Stimulated activated CD4-positive, alpha-beta T cell treated with anti-CD3 and anti-CD28 coated beads, Interleukin-15, amount 100 ng/mL, for 1 hour (primary cell): ENCODE results near the gene PSG11.
"Not testable (repeated sequence)": the region's sequence is repeated elsewhere in the genome, so short reads cannot be mapped to it uniquely, and the experiment has no call there.

Experiments used
- DNase-seq, 2 donors: peaks; one replicate each; pipeline ENCODE4 v3.0.0-alpha.2; 2020; ENCODE audit warnings: low read depth in 1 of 2, low spot score in 1 of 2

The PSG11 gene

DNA sequence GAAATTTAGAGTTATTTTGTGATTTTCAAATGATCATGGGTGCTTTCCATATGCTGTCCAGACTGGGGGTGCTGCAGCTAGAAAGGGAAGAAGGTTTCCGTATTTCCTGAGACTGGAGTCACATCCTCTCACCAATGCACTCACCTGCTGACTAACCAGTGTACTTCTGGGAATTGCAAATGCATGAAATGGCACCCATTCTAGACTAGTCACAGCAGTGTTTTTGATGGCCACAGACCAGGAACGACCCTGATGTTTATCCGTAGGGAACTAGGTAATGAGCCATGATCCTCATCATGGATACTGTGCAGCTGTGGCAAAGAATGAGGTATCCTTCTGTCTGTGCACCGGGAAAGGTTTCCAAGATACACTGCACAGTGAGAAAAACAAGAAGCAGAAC, 37.1 kb downstream of the PSG11 start:
- DNase-seq, result not testable (repeated sequence)

DNA sequence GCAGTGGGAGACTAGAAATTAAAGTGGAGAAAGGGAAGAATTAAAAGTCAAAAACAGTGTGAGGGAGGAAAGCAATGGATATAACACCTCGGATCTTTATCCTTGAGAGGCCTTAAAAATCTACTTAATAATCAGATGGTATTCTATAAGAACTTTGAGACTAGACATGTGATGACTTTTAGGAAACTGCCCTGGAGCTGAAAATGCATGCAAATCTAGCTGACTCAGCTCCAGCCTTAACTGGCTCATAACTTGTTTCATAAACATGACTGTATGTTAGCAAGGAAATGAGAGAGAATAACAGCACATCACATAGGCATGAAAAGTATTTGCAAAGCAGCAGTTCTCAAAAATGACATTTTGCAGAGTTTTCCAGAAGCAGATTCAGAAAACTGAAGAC, 38.1 kb downstream of the PSG11 start:
- DNase-seq, result not testable (repeated sequence)

DNA sequence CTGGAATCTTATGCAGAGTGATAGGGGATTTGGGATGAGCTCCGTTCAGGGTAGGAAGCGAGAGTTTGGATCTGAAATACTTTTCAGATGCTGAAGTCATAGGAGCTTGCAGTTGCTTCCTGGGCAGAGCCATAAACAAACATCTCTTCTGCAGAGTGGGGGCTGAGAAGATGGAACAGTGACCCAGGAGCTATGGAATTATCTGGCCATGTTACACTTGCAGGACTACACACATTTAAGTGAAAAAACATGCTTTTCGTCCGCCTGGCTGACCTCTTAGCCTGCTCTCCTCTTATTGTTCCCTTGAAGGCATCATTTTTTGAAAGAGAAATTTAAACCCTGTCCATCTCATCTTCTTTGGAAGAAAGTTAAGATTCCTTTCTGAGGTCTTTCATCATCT, 40.7 kb downstream of the PSG11 start:
- DNase-seq, result no peak

DNA sequence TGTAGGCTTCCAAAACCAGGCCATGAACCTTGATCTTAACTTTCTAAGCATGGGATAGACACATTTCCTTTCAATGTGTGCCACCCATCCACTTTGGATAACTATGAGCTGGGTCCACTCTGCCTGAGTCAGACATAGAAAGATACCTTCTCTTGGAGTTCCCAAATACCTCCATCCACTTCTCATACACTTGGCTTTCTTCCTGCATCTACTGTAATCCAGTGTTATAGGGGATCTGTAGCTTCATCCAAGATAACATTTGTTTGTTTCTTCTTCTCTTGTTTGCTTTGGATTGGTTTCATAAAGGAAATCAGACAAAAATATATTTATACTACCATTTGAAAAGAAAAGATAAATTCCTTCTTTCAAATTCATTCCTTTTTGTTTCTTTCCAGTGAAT, 44.2 kb downstream of the PSG11 start:
- DNase-seq, result not testable (repeated sequence)

DNA sequence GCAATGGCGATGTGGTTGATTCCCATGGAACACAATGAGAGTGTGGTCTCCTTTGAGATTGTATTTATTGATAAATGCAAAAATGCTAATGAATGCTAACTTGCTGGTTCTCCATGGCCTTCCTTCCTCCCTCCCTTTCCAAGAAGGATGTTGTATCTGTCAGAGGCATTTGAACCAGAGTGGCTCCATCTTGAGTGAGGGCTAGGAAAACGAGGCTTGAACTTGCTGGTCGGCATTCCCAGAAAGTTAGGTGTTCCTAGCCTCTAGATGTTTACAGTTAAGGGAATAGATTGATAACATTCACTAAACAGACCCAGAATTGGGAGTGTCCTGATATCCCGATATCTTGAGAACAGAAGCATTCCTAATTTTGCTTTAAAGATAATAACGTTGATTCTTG, 54.8 kb downstream of the PSG11 start:
- not testable (repeated sequence) for DNase-seq

DNA sequence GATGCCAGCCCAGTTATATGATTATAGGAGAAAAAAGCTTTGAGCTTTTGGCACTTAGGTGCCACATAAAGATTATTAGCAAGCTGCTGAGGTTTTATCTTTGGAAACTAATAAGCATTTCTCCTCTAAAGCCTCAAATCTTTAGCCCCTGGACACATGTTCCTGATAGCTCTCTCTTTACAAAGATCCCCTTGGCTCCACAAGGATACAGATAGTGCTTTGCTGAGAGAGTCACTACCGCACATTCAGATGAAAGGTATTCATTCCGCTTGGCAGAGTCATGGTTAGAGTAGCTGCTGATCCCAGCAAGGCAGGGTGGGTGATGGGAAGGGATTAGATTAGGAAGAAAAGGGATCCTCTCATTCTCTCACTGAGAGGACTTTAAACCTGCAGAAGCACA, 61.1 kb downstream of the PSG11 start:
- no peak for DNase-seq

DNA sequence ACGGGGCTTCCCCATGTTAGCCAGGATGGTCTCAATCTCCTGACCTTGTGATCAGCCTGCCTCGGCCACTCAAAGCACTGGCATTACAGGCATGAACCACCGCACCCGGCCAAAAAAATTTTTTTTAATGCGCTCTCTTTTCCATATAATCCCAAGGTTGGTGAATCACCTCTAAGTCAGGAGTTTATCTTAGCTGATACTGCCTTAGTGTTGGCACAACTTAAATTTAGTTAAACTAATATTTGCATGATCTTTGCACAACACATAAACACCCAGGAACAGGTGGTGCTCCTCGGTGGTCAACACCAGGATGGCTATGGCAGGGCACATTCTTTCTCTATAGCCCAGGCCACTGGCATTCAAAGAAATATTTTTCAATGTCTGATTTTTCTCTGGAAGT, 65.2 kb downstream of the PSG11 start:
- DNase-seq, result no peak
